HG03066 (cell line): ENCODE data around the gene WNT3.
"Not testable (repeated sequence)": the region's sequence is repeated elsewhere in the genome, so short reads cannot be mapped to it uniquely, and the experiment has no call there.

ENCODE experiments used
- ATAC-seq: cut with Tn5 transposase; IDR thresholded peaks from one replicate; pipeline ENCODE4 v1.9.1; 2021; ENCODE audit warnings: low read depth; ENCODE audit not compliant: unreplicated experiment

WNT3 gene

DNA sequence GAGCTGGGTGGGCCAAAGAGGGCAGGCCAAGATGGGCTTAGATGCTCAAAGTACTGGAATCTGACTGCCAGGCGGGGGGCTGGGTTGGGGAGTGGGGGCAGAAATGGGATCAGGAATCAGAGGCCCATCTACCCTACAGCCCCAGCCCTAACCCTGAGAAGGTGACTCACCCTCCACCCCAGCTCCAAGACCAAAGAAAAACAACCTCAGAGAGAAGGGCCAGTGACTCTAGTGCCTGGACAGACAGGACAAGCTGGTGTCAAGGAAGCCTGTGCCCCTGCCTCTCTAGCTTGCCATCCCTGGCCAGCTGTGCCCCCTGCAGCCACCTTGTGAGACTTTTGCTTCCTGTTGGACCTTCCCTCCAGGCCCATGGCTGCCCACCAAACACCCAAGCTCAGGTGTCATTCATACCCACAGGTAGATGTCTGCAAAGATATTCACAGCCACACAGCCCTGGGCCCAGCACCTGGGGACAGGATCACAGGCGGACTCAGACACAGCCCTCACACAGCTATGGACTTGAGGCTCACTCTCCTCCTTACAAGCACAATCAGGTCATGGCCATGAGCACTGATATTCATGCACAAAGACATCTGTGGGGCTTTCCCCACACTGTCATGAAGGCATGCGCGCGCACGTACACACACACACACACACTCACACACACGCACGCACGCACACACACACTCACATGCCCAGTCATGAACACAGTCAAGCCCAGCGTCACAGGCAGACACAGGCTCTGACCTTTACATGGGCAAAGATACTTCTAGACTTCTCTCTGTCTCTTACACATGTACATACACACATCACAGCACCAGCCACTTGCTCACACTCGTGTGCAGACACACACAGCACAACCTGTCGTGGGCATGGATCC, 2.8 kb downstream of the WNT3 start:
- no peak for ATAC-seq

DNA sequence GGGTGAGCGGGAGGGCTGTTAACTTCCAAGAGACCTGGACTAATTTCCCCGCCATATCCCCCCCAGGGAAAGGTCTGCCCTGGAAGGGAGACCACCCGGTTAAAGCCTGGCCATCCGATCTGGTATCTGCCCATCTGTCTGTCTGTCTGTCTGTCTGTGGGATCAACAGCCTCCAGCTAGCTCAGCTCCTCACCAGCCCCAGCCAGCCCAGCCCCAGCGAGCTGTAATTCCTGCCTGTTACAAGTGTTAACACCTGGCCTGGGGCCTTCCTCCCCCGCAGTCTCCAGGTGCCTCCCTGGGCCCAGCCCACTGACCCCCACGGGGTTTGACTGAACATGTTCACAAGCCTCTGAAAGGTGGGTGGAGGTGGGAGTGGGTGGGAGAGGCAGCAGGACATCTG, 4.0 kb downstream of the WNT3 start:
- ATAC-seq = no peak

DNA sequence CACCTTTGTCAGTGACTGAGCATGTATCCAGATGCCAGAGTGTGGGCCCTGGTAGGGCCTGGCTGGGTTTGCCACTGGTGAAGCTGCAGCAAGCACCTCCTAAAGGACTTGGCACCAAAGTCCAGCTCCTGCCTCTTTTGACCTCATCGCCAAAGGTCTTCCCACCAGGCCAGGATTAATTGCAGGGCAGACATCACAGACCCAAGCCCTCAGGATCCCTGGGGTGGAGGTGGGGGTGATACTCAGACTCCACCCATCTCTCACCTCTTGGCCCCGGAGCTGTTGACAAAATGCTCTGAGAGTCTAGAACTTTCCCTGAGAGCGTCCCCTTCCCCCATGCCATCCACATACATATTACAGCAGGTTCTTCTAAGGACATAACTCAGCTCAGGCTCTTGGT, 4.6 kb downstream of the WNT3 start:
- no peak for ATAC-seq

DNA sequence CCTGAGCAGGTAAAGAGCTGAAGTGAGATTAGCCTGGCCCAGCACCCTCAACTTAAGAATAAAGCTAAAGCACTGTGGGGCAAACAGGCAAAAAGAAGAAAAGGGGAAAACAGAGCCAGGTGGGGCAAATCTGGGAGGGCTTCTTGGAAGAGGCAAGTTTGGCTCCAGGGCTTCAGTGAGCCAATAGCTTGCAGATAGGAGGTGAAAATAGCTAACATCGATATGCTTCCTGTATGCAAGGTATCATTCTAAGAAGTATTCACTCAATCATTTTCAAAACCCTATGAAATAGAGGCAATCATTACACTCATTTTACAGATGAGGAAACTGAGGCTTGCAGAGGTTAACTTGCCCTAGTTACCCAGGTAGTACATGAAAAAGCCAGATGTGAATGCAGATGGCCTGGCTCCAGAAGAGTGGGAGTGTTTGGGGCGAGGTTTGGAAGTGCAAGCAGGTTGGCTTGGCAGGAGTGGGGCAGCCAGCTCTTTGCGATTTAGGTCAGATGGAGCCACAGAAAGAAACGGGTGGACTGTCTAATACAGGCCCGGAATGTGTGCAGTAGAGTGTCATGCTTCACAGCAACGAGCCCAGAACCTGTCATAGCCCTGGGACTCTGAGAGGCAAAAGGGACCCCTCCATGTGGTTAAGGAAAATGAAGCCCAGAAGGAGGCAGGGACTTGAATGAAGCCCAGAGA, 5.7 kb downstream of the WNT3 start:
- ATAC-seq = no peak

DNA sequence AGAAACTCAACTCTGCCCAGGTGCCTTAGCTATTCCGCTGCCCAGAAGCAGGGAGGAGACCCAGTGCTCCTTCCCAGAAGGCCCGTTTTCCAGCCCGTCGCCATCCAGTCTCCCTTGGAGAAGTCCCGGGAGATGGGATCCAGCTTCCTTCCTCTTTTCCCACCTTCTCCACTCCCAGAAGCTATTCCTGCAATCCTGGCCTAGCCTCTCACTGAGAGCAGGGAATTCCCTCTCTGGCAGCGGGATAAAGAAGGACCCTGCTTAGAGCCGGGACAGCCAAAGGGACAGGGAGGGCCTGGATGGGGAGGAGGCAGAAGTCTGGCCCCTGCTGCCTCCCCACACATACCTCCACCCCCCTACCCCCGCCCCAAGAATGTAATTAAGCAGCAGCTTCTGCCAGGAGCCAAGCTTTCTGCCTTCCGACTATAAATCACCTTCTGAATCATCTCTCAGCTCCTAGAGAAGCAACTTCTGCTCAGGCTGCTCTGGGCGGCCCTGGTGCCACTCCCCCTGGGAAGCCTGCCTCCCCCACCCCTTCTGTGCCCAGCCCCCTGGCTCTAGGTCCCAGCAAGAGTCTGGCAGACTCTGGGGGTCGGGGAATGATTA, 6.4 kb downstream of the WNT3 start:
- ATAC-seq = no peak

DNA sequence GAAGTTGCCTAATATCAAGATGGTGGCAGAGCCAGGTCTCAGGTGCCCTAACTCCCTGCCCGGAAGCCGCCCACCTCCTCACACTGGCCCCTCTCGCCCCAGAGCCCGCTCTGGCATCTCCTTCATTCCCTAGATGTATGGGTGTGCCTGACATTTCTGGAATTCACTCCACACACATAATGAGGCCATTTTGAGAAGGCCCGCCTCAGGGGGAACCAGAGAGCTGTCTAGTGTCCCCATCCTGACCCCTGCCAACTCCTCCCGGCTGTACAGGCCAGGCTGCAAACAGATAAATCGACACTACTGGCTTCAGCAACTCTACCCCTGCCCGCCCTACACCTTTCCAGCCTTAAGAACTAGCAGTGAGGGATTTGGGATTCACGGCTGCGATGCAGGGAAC, 7.7 kb downstream of the WNT3 start:
- no peak for ATAC-seq

DNA sequence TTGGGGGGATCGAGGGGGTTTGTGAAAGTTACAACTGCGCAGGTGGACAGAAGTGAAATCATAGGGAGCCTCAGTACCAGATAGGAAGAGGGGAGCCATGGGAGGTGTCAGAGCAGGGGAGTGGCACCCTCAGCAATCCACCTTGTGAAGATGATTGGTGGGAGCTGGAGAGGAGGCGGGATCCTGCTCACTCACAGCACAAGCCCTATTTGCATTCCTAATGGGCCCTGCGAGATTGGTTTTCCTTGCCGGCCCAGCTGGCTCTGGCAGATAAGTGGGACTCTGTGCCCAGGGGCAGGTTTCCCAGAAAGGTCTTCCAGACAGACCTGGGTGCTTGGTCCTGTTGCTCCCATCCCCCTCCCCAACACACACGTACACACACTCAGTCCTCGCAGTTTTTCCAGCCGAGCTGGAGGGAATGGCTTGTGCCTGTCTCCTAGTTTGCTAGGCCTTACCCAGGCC, 9.4 kb downstream of the WNT3 start:
- no peak for ATAC-seq

DNA sequence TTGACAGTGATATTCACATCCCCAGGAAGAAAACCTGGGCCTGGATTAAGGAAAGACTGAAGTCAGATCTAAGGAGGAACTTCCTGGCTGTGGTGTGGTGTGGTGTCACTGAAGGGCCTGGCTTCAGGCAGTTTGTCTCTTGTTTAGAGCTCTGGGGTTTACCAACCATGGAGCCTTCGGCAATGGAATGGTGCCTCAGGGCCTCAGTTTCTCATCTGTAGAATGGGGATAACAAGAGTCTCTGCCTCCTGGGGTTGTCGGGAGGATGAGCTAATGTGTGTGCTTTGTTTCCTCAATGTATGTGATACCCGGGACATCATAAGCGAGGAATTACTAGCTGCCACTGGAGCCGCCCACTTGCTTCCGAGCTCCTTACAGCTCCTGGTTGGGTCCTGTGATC, 12.7 kb downstream of the WNT3 start:
- no peak for ATAC-seq

DNA sequence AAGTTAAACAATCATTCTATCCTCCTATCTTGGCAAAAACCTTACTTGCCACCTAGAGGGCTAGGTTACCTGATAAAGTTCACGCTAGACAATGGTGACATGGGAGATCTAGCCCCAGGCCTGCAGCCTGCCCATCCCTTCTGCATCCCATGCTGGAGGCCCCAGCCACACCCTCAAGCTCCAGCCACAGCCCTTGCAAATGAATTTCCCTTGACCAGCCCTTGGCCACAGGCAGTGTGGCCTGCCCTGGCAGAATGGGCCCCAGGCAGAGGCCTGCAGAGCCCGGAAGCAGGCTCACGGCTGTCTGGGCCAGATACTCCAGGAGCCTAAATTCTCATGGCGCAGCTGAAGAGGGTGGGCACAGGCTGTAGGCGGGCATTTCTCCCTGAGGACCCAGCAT, 14.9 kb downstream of the WNT3 start:
- no peak for ATAC-seq

DNA sequence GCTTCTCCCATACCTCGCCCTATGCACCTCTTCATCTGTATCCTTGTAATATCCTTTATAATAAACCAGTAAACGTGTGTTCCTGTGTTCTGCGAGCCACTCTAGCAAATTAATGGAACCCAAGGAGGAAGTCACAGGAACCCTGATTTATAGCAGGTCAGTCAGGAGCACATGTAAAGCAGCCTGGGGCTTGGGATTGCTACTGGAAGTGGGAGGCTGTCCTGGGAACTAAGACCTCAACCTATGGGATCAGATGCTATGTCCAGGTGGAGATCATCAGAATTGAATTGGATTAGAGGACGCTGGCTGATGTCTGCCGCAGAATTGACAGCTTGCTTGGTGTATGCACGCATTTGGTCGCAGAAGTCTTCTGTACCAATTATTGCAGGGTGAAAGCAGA, 15.7 kb downstream of the WNT3 start:
- ATAC-seq = no peak

DNA sequence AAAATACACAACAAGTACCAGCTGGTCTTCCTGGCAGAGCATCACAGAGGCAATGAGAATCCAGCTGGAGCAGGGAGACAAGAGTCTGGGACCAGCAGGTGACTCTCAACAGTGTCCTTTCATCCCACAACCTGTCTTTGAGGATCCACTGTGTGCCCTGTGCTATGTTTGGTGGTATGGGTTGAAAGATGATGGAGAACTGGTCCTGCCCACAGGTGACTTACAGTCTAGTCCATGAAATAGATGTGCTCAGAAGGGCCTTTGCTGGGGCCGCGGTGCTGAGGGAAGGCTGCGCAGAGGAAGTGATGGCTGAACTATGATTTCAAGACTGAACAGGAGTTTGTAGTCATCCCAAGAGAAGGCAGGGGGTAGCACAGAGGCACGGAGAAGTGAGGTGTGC, 17.9 kb downstream of the WNT3 start:
- ATAC-seq = no peak

DNA sequence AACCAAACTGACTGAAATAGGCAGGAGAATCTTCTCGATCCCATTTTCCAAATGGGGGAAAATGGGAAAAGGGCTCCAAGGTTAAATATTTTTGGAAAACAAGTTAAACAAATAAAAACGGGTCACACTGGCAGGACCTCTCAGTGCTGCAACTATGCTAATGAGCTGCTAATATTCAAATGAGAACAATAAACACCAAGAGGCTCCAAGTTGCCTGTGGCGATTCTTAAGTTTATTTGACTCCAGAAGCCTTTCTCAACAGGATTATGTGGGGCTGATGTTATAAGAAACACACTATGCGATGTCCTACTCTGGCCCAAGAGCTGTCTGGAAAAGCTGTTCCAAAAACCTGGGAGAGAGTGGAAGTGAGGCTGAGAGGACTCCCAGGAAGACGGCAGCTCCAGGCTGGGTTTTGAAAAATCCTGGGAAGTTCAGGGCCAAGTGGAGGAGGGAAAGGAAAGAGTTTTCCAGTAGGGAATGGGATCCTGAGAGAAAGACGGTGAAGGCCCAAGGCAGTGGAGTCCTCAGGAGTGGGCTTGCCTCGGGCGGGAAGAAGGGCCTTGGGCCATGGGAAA, 21.4 kb downstream of the WNT3 start:
- ATAC-seq = no peak

DNA sequence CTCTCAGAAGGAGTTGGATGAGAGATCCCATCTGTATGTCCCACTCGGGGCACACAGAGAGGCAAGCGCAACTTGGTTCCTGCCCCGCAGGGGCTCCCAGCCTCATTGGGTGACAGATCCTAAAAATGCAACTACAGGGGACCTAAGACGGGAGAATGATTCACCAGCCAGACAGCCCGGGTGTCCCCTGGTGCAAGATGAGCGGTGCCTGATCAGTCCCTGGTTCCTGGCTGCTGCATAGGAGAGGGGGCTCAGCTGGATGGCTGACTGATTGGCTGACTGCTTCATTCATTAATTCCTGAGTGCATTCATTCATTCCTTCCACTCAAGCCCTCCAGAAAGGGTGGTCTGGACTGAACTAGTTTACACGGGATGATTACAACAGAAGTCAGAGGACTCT, 22.0 kb downstream of the WNT3 start:
- ATAC-seq = no peak

DNA sequence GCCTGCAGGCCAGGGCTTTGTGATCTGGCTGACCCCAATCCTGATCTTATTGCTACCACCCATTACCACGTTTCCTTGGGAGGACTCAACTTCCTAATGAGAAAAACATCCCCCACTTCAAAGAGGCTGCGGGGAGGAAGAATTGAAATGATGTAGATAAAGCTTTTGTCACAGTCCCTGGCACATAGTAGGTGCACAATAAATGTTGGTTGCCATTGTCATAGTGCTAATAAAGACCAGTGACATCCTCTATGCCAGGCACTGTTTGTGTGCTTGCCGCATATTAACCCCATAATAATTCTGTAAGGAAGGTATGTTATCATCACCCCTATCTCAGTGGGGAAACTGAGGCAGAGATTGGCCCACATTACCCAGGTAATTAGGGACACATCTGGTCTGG, 22.4 kb downstream of the WNT3 start:
- no peak for ATAC-seq

DNA sequence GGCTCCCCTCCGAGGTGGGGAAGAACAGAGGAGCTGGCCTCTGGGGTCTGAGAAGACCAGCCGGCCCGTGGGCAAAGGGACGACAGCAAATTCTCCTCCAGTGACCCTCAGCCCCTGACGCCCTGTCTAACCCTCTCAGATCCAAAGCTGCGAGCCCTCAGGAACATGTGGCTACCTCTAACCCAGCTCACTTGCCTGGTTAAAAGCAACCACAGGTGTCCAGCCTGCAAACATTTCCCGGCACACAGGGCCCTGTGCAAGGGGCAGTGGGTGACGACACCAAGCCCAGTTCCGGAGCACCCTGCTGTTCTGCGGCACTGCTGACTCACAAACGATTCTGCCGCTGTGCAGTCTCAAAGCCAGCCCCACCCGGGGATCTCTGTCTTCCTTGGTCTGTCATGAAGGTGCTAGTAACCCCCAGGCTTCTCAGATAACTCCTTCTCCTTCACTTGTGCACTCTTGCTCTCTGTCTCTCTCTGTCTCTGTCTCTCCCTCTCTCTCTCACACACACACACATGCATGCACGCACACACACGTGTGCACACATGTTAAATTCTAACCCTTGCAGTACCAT, 23.0 kb downstream of the WNT3 start:
- no peak for ATAC-seq

DNA sequence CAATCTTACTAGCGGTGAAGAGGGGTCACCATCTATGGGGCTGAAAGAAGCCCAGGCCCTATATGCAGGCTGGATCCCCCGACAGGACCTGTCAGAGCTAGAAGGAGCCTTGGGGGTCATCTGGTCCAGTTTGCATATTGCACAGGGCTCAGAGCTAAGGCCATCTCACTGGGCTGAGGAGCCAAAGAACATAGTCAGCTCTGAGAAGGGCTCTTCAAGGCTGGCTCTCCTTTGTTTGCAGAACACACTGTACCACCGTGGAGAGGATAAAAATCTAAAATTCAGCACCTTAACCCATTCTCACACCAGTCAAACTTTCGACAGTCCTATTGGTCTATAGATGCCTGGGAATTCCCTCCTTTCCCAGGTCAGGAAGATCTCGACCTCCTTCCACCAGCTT, 24.2 kb downstream of the WNT3 start:
- no peak for ATAC-seq

DNA sequence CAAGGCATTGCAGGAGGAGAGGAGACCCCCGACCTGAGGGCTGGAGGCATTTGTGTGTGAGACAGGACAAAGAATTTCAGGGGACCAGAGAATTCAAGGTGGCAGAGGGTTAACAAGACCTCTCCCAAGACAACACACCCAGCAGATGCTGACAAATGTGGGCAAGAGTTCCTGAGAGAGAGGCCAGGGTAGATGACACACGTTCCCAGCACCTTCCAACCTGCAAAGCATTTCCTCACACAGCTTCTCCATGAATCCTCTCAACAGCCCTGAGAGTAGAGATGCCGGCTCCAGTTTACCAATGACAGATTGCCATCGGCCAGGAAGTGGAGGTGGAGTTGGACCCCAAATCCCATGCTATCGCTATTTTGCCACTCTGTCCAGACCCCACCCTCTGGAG, 25.0 kb downstream of the WNT3 start:
- no peak for ATAC-seq

DNA sequence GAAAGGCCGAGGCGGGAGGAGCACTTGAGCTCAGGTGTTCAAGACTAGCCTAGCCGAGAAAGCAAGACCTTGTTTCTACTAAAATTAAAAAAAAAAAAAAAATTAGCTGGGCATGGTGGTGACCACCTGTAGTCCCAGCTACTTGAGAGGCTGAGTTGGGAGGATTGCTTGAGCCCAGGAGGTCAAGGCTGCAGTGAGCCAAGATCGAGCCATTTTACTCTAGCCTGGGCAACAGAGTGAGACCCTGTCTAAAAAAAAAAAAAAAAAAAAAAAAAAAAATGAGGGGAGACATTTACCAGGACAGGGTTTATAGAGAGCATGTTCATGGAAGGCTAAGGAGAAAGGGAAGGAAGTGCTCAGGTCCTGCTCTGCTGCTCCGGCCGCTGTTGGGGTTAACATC, 25.5 kb downstream of the WNT3 start:
- not testable (repeated sequence) for ATAC-seq

DNA sequence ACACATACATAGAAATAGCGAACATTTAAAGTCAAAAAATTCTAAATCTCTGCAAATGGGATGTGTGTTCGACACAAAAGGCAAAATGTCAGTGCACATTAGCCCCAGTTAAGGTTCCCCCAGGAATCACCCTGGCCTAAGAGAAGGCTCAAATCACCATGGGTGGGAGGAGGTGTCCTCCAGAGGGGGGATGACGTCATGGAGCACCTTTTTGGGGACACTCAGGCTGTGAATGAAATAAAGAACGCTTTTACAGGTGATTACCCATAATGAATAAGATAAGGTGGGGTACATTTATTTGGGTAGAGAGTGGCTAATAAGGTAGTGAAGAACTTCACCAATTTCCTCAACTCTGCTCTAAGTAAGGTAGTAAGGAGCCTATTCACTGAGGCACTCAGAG, 26.4 kb downstream of the WNT3 start:
- ATAC-seq = no peak

DNA sequence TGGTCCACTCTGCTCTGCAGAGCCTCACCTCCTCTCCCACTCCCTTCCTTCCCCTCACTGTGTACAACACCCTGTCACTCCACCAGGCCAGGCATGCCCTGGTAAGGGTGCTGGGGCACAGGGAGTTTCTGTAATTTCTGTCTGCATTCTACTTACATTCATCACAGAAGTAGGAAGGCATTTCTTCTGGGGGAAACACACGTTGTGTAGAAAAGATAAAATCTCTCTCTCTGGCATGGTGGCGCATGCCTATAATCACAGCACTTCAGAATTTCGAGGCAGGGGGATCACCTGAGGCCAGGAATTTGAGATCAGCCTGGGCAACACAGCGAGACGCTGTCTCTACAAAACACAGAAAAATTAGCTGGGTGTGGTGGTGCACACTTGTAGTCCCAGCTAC, 27.0 kb downstream of the WNT3 start:
- no peak for ATAC-seq

DNA sequence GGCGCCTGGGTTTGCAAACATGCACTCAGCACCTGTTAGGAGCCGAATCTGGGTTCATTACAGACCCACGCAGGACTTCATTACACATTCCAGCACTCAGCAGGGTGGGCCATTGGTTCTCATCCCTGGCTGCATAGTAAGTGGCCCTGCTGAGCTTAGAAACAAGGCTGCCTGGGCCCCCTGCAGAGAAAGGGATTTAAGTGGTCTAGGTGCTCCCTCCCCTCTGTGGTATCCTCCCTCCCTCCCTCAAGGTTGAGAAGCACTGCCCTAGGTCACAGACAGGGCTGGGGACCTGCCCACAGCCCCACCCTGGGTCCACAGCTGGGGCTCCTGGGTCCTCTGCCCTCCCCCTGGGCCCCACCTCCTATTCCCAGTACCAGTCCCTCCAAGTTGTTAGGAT, 28.3 kb downstream of the WNT3 start:
- no peak for ATAC-seq
